Neuronal stem cell (in vitro differentiated cells): ENCODE measurements around the gene MAP1LC3B2.

Source experiments
- DNase-seq: peaks from one replicate; pipeline ENCODE4 v3.0.0-alpha.2; 2013; ENCODE audit warnings: low spot score
- H2AFZ ChIP-seq: one replicate; pipeline ENCODE4 v1.6.1; 2013; ENCODE audit warnings: mild to moderate bottlenecking, low read length, inconsistent platforms
- H2AK5ac ChIP-seq: 2 replicates; pipeline ENCODE4 v1.6.1; 2013; ENCODE audit warnings: low read depth, mild to moderate bottlenecking, inconsistent platforms, low read length, moderate library complexity, mixed read lengths
- H2BK120ac ChIP-seq: 2 replicates; pipeline ENCODE4 v1.6.1; 2013; ENCODE audit warnings: low read depth, mild to moderate bottlenecking, inconsistent platforms, low read length, moderate library complexity, mixed read lengths
- H2BK12ac ChIP-seq: one replicate; pipeline ENCODE4 v1.6.1; 2013; ENCODE audit warnings: low read length, inconsistent platforms
- H2BK15ac ChIP-seq: 2 replicates; pipeline ENCODE4 v1.6.1; 2013; ENCODE audit warnings: mild to moderate bottlenecking, low read length, inconsistent platforms, mixed read lengths
- H2BK5ac ChIP-seq: one replicate; pipeline ENCODE4 v1.6.1; 2013; ENCODE audit warnings: inconsistent platforms, mild to moderate bottlenecking, low read length, moderate library complexity
- H3K14ac ChIP-seq: one replicate; pipeline ENCODE4 v1.6.1; 2013; ENCODE audit warnings: low read length, inconsistent platforms
- H3K18ac ChIP-seq: 2 replicates; pipeline ENCODE4 v1.6.1; 2013; ENCODE audit warnings: low read length, inconsistent platforms
- H3K23ac ChIP-seq: 2 replicates; pipeline ENCODE4 v1.6.1; 2013; ENCODE audit warnings: low read depth, mild to moderate bottlenecking, mixed read lengths, low read length, inconsistent platforms; ENCODE audit not compliant: poor library complexity
- H3K27ac ChIP-seq: replicated peaks from 3 replicates; pipeline ENCODE4 v1.5.1; 2013; ENCODE audit warnings: low read length, inconsistent platforms
- H3K27me3 ChIP-seq, 3 experiments: 2 replicates each; pipeline ENCODE4 v1.6.1; 2013; ENCODE audit warnings: low read length in 3 of 3, mild to moderate bottlenecking in 2 of 3, inconsistent platforms in 1 of 3, low read depth in 1 of 3, mixed read lengths in 1 of 3, moderate library complexity in 1 of 3; ENCODE audit not compliant: control insufficient read depth in 3 of 3, insufficient read depth in 3 of 3
- H3K36me3 ChIP-seq, 2 donors: replicated peaks in 1 of 2; 2 replicates each; pipeline ENCODE4 v1.6.1; 2013; ENCODE audit warnings: low read length in 2 of 2; ENCODE audit not compliant: control insufficient read depth in 2 of 2, insufficient read depth in 2 of 2
- H3K4ac ChIP-seq: 2 replicates; pipeline ENCODE4 v1.6.1; 2013; ENCODE audit warnings: inconsistent platforms, mild to moderate bottlenecking, low read length, moderate library complexity
- H3K4me1 ChIP-seq, 2 donors: 1 replicate in 1 of 2; 2 replicates in 1 of 2; pipeline ENCODE4 v1.6.1; 2013; ENCODE audit warnings: low read length in 2 of 2, low read depth in 1 of 2; ENCODE audit not compliant: control insufficient read depth in 2 of 2, insufficient read depth in 1 of 2
- H3K4me2 ChIP-seq: one replicate; pipeline ENCODE4 v1.6.1; 2013; ENCODE audit warnings: mild to moderate bottlenecking, low read length, inconsistent platforms; ENCODE audit not compliant: insufficient read depth, poor library complexity, severe bottlenecking
- H3K4me3 ChIP-seq, 2 donors: 2 replicates each; pipeline ENCODE4 v1.5.1; 2013; ENCODE audit warnings: low read length in 2 of 2, mild to moderate bottlenecking in 2 of 2, inconsistent platforms in 1 of 2, moderate library complexity in 1 of 2
- H3K79me1 ChIP-seq: one replicate; pipeline ENCODE4 v1.6.1; 2013; ENCODE audit warnings: low read depth, mild to moderate bottlenecking, inconsistent platforms, low read length, moderate library complexity
- H3K9ac ChIP-seq: one replicate; pipeline ENCODE4 v1.6.1; 2013; ENCODE audit warnings: mild to moderate bottlenecking, low read depth, low read length, inconsistent platforms; ENCODE audit not compliant: poor library complexity
- H3K9me3 ChIP-seq, 2 donors: replicated peaks in 1 of 2; 2 replicates each; pipeline versions ENCODE3 to v1.6.1; 2013; ENCODE audit warnings: low read length in 2 of 2, mild to moderate bottlenecking in 2 of 2, inconsistent platforms in 1 of 2, low read depth in 1 of 2, mixed read lengths in 1 of 2, moderate library complexity in 1 of 2; ENCODE audit not compliant: control insufficient read depth in 2 of 2, insufficient read depth in 1 of 2
- H4K8ac ChIP-seq: one replicate; pipeline ENCODE4 v1.6.1; 2013; ENCODE audit warnings: low read depth, mild to moderate bottlenecking, inconsistent platforms, low read length, moderate library complexity
- H4K91ac ChIP-seq: one replicate; pipeline ENCODE4 v1.6.1; 2013; ENCODE audit warnings: low read length, low read depth, mild to moderate bottlenecking, inconsistent platforms; ENCODE audit not compliant: poor library complexity
- WGBS, 2 donors: extraction: QIAGEN DNeasy Blood & Tissue Kit; methylation state at CpG; one replicate each; pipeline ENCODE4 v1.1.7; 2013; ENCODE audit warnings: missing lambda C conversion rate in 2 of 2, mixed read lengths in 1 of 2; ENCODE audit not compliant: insufficient read length in 2 of 2, insufficient replicate concordance in 1 of 2; ENCODE audit errors: extremely low coverage in 2 of 2; 5-methylcytosine and 5-hydroxymethylcytosine counted together

MAP1LC3B2 gene

GRCh38 chr12:116552773-116553373 is 6.3 kb upstream of the MAP1LC3B2 start:
- H3K36me3 ChIP-seq = no peaks in the 10 kb centered on the region
- no peak overlapping the region for H3K4ac ChIP-seq
- H3K9ac ChIP-seq = no peak overlapping the region
- H2BK15ac ChIP-seq = no peak overlapping the region
- no peak overlapping the region for H4K91ac ChIP-seq
- no peak overlapping the region for H2BK120ac ChIP-seq
- no peak overlapping the region for H3K18ac ChIP-seq
- WGBS, 2 donors = no CpG with 5 or more reads among the region's 17 CpGs
- peaks cover 0 to 2% of the 10 kb centered on the region in 2 donors for H3K4me1 ChIP-seq
- no peak overlapping the region for H3K27ac ChIP-seq
- H3K79me1 ChIP-seq = no peaks in the 10 kb centered on the region
- H2AFZ ChIP-seq = no peak overlapping the region
- no peak overlapping the region for H3K23ac ChIP-seq
- H3K4me3 ChIP-seq = no peak overlapping the region
- no peak overlapping the region for H3K4me2 ChIP-seq
- no peak for DNase-seq
- H2BK12ac ChIP-seq = no peak overlapping the region
- H3K27me3 ChIP-seq = peaks cover 0 to 2% (median 0%) of the 10 kb centered on the region in 3 experiments
- no peak overlapping the region for H2AK5ac ChIP-seq
- no peak overlapping the region for H2BK5ac ChIP-seq
- no peak overlapping the region for H3K14ac ChIP-seq
- H3K9me3 ChIP-seq = no peaks in the 10 kb centered on the region
- no peak overlapping the region for H4K8ac ChIP-seq

GRCh38 chr12:116556356-116556952 is 2.7 kb upstream of the MAP1LC3B2 start:
- H3K18ac ChIP-seq = no peak overlapping the region
- H3K4me2 ChIP-seq = no peak overlapping the region
- no peak overlapping the region for H3K4me3 ChIP-seq
- H3K4ac ChIP-seq = no peak overlapping the region
- H2AK5ac ChIP-seq = no peak overlapping the region
- WGBS, 2 donors = no CpG with 5 or more reads among the region's 6 CpGs
- no peak overlapping the region for H3K27ac ChIP-seq
- no peak overlapping the region for H2AFZ ChIP-seq
- H3K9me3 ChIP-seq = no peaks in the 10 kb centered on the region
- H3K27me3 ChIP-seq = peaks cover 0 to 2% (median 0%) of the 10 kb centered on the region in 3 experiments
- H3K9ac ChIP-seq = no peak overlapping the region
- no peak overlapping the region for H2BK15ac ChIP-seq
- no peak overlapping the region for H2BK120ac ChIP-seq
- peaks cover 0 to 11% of the 10 kb centered on the region in 2 donors for H3K4me1 ChIP-seq
- H3K14ac ChIP-seq = no peak overlapping the region
- H3K79me1 ChIP-seq = no peaks in the 10 kb centered on the region
- no peak overlapping the region for H2BK5ac ChIP-seq
- H4K91ac ChIP-seq = no peak overlapping the region
- no peak overlapping the region for H2BK12ac ChIP-seq
- no peak overlapping the region for H4K8ac ChIP-seq
- no peaks in the 10 kb centered on the region for H3K36me3 ChIP-seq
- DNase-seq = no peak
- no peak overlapping the region for H3K23ac ChIP-seq

- Histone ChIP-seq H3K4me2 (no peak overlapping the region), H3K4me1 (peaks cover 0 to 11% of the 10 kb centered on the region in 2 donors), H3K79me1 (no peaks in the 10 kb centered on the region), H3K9ac (peak overlapping the region; percentile 2), H3K14ac (no peak overlapping the region), H3K27ac (no peak overlapping the region), H3K9me3 (no peaks in the 10 kb centered on the region), H3K4ac (no peak overlapping the region), H3K23ac (no peak overlapping the region), H3K27me3 (no peaks in the 10 kb centered on the region), H2BK12ac (no peak overlapping the region), H3K4me3 (no peak overlapping the region), H4K8ac (no peak overlapping the region), H2AFZ (no peak overlapping the region), H2BK120ac (no peak overlapping the region), H4K91ac (no peak overlapping the region), H3K18ac (no peak overlapping the region), H2AK5ac (no peak overlapping the region), H2BK5ac (no peak overlapping the region), H2BK15ac (peak overlapping the region; percentile 51), H3K36me3 (no peaks in the 10 kb centered on the region)
- no CpG with 5 or more reads among the region's 4 CpGs for WGBS, 2 donors
- no peak for DNase-seq
Observed at GRCh38 chr12:116556964-116557698, 2.0 kb upstream of the MAP1LC3B2 start.
